OCI-LY7 (cell line): ENCODE data around the gene HAPLN2.

Experiments used
- EZH2phosphoT487 ChIP-seq: fragments of 200-600 bp; sonication (generic); IDR thresholded peaks from 2 replicates; pipeline ENCODE4 v1.6.1; 2018; ENCODE audit warnings: low read depth, borderline replicate concordance, mild to moderate bottlenecking, mixed run types, antibody characterized with exemption, low read length, moderate library complexity, mixed read lengths
- TF ChIP-seq, protein P1 (sequence below): fragments of 200-600 bp; sonication (generic); conservative IDR thresholded peaks from 2 replicates; pipeline ENCODE4 v1.5.1; 2014; ENCODE audit warnings: mild to moderate bottlenecking, antibody characterized with exemption, low read length, moderate library complexity, mixed read lengths

- TF ChIP-seq, protein P1, sequence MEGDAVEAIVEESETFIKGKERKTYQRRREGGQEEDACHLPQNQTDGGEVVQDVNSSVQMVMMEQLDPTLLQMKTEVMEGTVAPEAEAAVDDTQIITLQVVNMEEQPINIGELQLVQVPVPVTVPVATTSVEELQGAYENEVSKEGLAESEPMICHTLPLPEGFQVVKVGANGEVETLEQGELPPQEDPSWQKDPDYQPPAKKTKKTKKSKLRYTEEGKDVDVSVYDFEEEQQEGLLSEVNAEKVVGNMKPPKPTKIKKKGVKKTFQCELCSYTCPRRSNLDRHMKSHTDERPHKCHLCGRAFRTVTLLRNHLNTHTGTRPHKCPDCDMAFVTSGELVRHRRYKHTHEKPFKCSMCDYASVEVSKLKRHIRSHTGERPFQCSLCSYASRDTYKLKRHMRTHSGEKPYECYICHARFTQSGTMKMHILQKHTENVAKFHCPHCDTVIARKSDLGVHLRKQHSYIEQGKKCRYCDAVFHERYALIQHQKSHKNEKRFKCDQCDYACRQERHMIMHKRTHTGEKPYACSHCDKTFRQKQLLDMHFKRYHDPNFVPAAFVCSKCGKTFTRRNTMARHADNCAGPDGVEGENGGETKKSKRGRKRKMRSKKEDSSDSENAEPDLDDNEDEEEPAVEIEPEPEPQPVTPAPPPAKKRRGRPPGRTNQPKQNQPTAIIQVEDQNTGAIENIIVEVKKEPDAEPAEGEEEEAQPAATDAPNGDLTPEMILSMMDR = no peak
- no peak for TF ChIP-seq EZH2phosphoT487
Measured at GRCh38 chr1:156595016-156595415, 24.2 kb upstream of the HAPLN2 start.
